Fibroblast of pulmonary artery (primary cell): ENCODE results near the gene CX3CL1.

Experiments
- DNase-seq: peaks from one replicate; pipeline ENCODE4 v3.0.0-alpha.2; 2010; ENCODE audit warnings: low read depth
- H3K4me3 ChIP-seq: replicated peaks from 2 replicates; pipeline ENCODE4 v1.5.1; 2011; ENCODE audit warnings: low read depth, mild to moderate bottlenecking, control low read depth, low read length, moderate library complexity
- CTCF ChIP-seq: IDR thresholded peaks from 2 replicates; pipeline ENCODE4 v1.5.1; 2011; ENCODE audit warnings: mild to moderate bottlenecking, control low read depth, low read length, inconsistent platforms; ENCODE audit errors: missing control alignments

The CX3CL1 gene

GRCh38 chr16:57416084-57416483 is 43.8 kb downstream of the CX3CL1 start:
- H3K4me3 ChIP-seq: no peak overlapping the region
- no peak for TF ChIP-seq CTCF
- no peak for DNase-seq

GRCh38 chr16:57419506-57419905 is 47.2 kb downstream of the CX3CL1 start:
- no peak overlapping the region for H3K4me3 ChIP-seq
- DNase-seq: no peak
- no peak for TF ChIP-seq CTCF

GRCh38 chr16:57422026-57422944 is 50.0 kb downstream of the CX3CL1 start:
- H3K4me3 ChIP-seq: no peak overlapping the region
- DNase-seq: peak; percentile 78
- peak; percentile 92 for TF ChIP-seq CTCF

GRCh38 chr16:57423152-57423551 is 50.9 kb downstream of the CX3CL1 start:
- H3K4me3 ChIP-seq: no peak overlapping the region
- TF ChIP-seq CTCF: no peak
- DNase-seq: no peak

- DNase-seq: no peak
- TF ChIP-seq CTCF: no peak
- no peak overlapping the region for H3K4me3 ChIP-seq
Measured at GRCh38 chr16:57424583-57424982, 52.3 kb downstream of the CX3CL1 start.

GRCh38 chr16:57426356-57426755 is 54.1 kb downstream of the CX3CL1 start:
- DNase-seq: no peak
- no peak overlapping the region for H3K4me3 ChIP-seq
- no peak for TF ChIP-seq CTCF

GRCh38 chr16:57427307-57427706 is 55.0 kb downstream of the CX3CL1 start:
- DNase-seq: no peak
- H3K4me3 ChIP-seq: no peak overlapping the region
- TF ChIP-seq CTCF: no peak
